Tibial artery (tissue), 4 donors: ENCODE results near the gene SVOPL.

Experiments used
- DNase-seq, 2 donors: peaks; one replicate each; pipeline ENCODE4 v3.0.0-alpha.2; 2019
- H3K27ac ChIP-seq, 2 donors: fragments of 200-600 bp; sonication (generic) in 1 of 2; 1 replicate in 1 of 2; 2 replicates in 1 of 2; pipeline ENCODE4 v1.5.1; 2018 to 2019; ENCODE audit warnings: mild to moderate bottlenecking in 1 of 2
- H3K27me3 ChIP-seq, 2 donors: fragments of 200-600 bp; sonication (generic) in 1 of 2; one replicate each; pipeline versions ENCODE4 v1.5.1 to v1.6.0; 2016 to 2019
- H3K36me3 ChIP-seq, 3 donors: fragments of 200-600 bp; sonication (generic) in 2 of 3; one replicate each; pipeline ENCODE4 v1.5.1; 2016 to 2019; ENCODE audit warnings: mild to moderate bottlenecking in 2 of 3
- H3K4me1 ChIP-seq, 4 donors: fragments of 200-600 bp; sonication (generic) in 2 of 4; 1 replicate in 3 of 4; 2 replicates in 1 of 4; pipeline ENCODE4 v1.5.1; 2016 to 2019
- H3K4me3 ChIP-seq, 2 donors: fragments of 200-600 bp; sonication (generic) in 1 of 2; 1 replicate in 1 of 2; 2 replicates in 1 of 2; pipeline ENCODE4 v1.5.1; 2018 to 2019; ENCODE audit warnings: mild to moderate bottlenecking in 2 of 2
- H3K9me3 ChIP-seq, 3 donors: fragments of 200-600 bp; sonication (generic) in 1 of 3; one replicate each; pipeline ENCODE4 v1.5.1; 2016 to 2019
- CTCF ChIP-seq, 2 experiments: fragments of 200-600 bp in 1 of 2; fragments of 450-650 bp in 1 of 2; IDR thresholded peaks; one replicate each; pipeline ENCODE4 v1.5.1; 2017 to 2019; ENCODE audit warnings: antibody characterized with exemption in 2 of 2, mild to moderate bottlenecking in 1 of 2, moderate library complexity in 1 of 2
- intact Hi-C: fragments of 100-400 bp; cut with DNase I; formaldehyde crosslinking; loops from one replicate; pipeline ENCODE4 v1.15.0; 2023; ENCODE audit warnings: low total_unique reads

Gene SVOPL

GRCh38 chr7:138603549-138604318 is 97.4 kb downstream of the SVOPL start:
- Histone ChIP-seq H3K27ac (no peak overlapping the region), H3K4me3 (no peak overlapping the region), H3K4me1 (no peaks in the 10 kb centered on the region), H3K36me3 (no peaks in the 10 kb centered on the region), H3K9me3 (no peaks in the 10 kb centered on the region), H3K27me3 (no peaks in the 10 kb centered on the region)
- TF ChIP-seq CTCF (IDR thresholded peaks at IDR 0.05) = no peak
- intact Hi-C loops = no loop called here
- DNase-seq = no peak

GRCh38 chr7:138602451-138602850 is 98.7 kb downstream of the SVOPL start:
- intact Hi-C loops = no loop called here
- TF ChIP-seq CTCF (IDR thresholded peaks at IDR 0.05) = no peak

GRCh38 chr7:138595454-138595853 is 105.7 kb downstream of the SVOPL start:
- TF ChIP-seq CTCF (IDR thresholded peaks at IDR 0.05) = no peak
- Histone ChIP-seq H3K27me3 (no peaks in the 10 kb centered on the region), H3K9me3 (no peaks in the 10 kb centered on the region), H3K36me3 (no peaks in the 10 kb centered on the region), H3K4me1 (no peaks in the 10 kb centered on the region), H3K27ac (no peak overlapping the region), H3K4me3 (no peak overlapping the region)
- DNase-seq = no peak
- intact Hi-C loops = no loop called here

More at GRCh38 chr7:138602451-138602850, 98.7 kb downstream of the SVOPL start:
- no peaks in the 10 kb centered on the region for H3K9me3 ChIP-seq
- H3K36me3 ChIP-seq = no peaks in the 10 kb centered on the region
- no peak for DNase-seq
- no peak overlapping the region for H3K27ac ChIP-seq
- H3K27me3 ChIP-seq = no peaks in the 10 kb centered on the region
- H3K4me3 ChIP-seq = no peak overlapping the region
- no peaks in the 10 kb centered on the region for H3K4me1 ChIP-seq

- Histone ChIP-seq H3K27me3 (no peaks in the 10 kb centered on the region), H3K9me3 (no peaks in the 10 kb centered on the region), H3K4me3 (no peak overlapping the region), H3K4me1 (no peaks in the 10 kb centered on the region), H3K36me3 (peaks cover 0 to 10% (median 7%) of the 10 kb centered on the region in 3 donors), H3K27ac (no peak overlapping the region)
- no peak for DNase-seq
- TF ChIP-seq CTCF (IDR thresholded peaks at IDR 0.05) = no peak
- intact Hi-C loops = no loop called here
These were observed 111.0 kb downstream of the SVOPL start for GRCh38 chr7:138590154-138590553.

- Histone ChIP-seq H3K27me3 (no peaks in the 10 kb centered on the region), H3K27ac (no peak overlapping the region), H3K9me3 (no peaks in the 10 kb centered on the region), H3K4me1 (no peaks in the 10 kb centered on the region), H3K4me3 (no peak overlapping the region), H3K36me3 (peaks cover 12 to 19% (median 17%) of the 10 kb centered on the region in 3 donors)
- DNase-seq = no peak
- no peak for TF ChIP-seq CTCF (IDR thresholded peaks at IDR 0.05)
- intact Hi-C loops = no loop called here
These were observed 112.2 kb downstream of the SVOPL start for GRCh38 chr7:138588986-138589385.
